Measurements from ENCODE around the gene ASRGL1.
"Not testable (repeated sequence)": the region's sequence is repeated elsewhere in the genome, so short reads cannot be mapped to it uniquely, and the experiment has no call there.

The ASRGL1 gene

GRCh38 chr11:62383822-62384221 lies 46.6 kb downstream of the ASRGL1 start:
- CTCF ChIA-PET, result interaction anchor here (1.0 to 4.3 kb wide), 5 partner anchors 11 to 587 kb away, joined by 3 to 25 read pairs (median 3); no protein-coding TSS in a partner anchor
- DNase-seq (ENCODE audit: low read depth, low spot score), result no peak
- POLR2A ChIA-PET, result no interaction called here
- no peak for TF ChIP-seq CTCF (IDR thresholded peaks at IDR 0.05; ENCODE audit: insufficient read depth, low read length, missing control alignments)
- no peak overlapping the region for H3K4me3 ChIP-seq (ENCODE audit: low read depth, low read length)

DNA sequence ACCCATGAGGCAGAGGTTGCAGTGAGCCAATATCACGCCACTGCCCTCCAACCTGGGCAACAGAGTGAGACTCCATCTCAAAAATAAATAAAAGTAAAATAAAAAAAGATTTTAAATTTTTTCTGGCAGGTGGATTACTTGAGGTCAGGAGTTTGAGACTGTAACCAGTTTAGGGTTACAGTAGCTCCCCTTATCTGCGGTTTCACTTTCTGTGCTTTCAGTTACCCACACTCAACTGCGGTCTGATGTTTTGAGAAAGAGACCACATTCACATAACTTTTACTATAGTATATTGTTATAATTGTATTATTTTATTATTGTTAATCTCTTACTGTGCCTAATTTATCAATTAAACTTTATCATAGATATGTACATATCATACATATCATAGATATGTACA lies 48.8 kb downstream of the ASRGL1 start:
- H3K4me3 ChIP-seq (ENCODE audit: low read depth, low read length); DNase-seq (ENCODE audit: low read depth, low spot score); POLR2A ChIA-PET: not testable (repeated sequence)
- CTCF ChIA-PET, result interaction anchor here (4.3 kb wide), 1 partner anchor 9 kb away, joined by 25 read pairs; no protein-coding TSS in a partner anchor

- no peak for TF ChIP-seq CTCF (IDR thresholded peaks at IDR 0.05; ENCODE audit: insufficient read depth, low read length, missing control alignments)
- DNase-seq (ENCODE audit: low read depth, low spot score), result no peak
- CTCF ChIA-PET, result no interaction called here
- no peak overlapping the region for H3K4me3 ChIP-seq (ENCODE audit: low read depth, low read length)
- POLR2A ChIA-PET, result no interaction called here
Observed at GRCh38 chr11:62387381-62387780, 50.1 kb downstream of the ASRGL1 start.

DNA sequence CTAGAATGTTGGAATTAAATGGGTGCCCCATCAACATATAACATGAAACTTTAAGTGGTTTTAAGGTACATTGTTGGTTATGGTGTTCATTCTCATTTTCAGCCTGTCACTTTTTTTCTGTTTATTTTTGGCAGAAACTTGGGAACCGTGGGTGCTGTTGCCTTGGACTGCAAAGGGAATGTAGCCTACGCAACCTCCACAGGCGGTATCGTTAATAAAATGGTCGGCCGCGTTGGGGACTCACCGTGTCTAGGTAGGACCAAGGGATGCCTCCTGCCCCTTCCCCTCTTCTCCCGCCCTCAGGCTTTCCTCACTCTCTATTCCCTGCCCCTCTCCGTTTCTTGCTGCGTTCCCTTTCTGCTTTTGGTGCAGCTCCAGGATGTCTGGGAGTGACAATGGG lies 51.8 kb downstream of the ASRGL1 start:
- no peak overlapping the region for H3K4me3 ChIP-seq (ENCODE audit: low read depth, low read length)
- ChIA-PET POLR2A (no interaction called here), CTCF (interaction anchor here (0.8 to 9.4 kb wide), 3 partner anchors 9 to 172 kb away, joined by 3 to 187 read pairs (median 7); partner anchors contain the start of gene AHNAK)
- TF ChIP-seq CTCF (IDR thresholded peaks at IDR 0.05; ENCODE audit: insufficient read depth, low read length, missing control alignments), result no peak
- no peak for DNase-seq (ENCODE audit: low read depth, low spot score)

DNA sequence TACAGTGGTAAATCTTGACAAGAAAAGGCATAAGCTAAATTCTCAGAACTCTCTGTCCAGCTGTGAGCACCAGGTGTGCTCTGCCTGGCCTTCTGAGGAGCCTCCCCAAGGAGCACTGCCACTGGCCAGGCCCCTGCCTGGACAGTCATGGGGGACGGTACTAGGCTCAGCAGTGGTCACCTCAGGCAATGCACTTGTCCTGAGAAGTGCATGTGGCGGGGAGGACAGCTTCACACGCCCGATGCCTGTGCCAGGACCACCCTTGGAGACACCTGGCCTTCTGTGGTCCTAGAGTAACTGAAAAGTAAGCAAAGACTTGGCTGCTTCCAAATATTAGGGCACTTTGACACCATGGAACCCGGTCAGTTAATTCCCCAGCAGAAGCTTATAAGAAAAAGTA lies 53.0 kb downstream of the ASRGL1 start:
- ChIA-PET POLR2A (no interaction called here), CTCF (interaction anchor here (0.9 to 9.4 kb wide), 12 partner anchors 9 to 337 kb away, joined by 3 to 187 read pairs (median 6); partner anchors contain the start of genes AHNAK, HNRNPUL2 and TTC9C)
- H3K4me3 ChIP-seq (ENCODE audit: low read depth, low read length), result no peak overlapping the region
- no peak for TF ChIP-seq CTCF (IDR thresholded peaks at IDR 0.05; ENCODE audit: insufficient read depth, low read length, missing control alignments)
- DNase-seq (ENCODE audit: low read depth, low spot score), result no peak

DNA sequence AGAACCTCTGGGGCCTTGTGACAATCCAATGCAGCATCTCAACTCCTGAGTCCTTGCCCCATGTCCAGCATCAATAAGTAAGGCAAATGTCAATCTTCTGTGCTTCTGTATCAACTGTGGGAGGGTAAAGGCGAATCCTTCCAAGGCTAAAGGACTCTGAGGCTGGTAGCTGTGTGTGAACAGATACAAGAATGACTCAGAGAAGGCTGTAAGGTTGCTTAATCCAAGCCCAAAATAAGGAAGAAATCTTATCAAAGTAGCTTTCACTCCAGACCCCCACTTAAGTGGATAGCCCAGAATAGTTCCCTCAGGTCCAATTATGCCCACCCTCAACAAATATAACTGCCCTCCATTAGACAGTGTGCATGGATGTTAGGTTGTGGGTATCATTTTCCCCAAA lies 53.5 kb downstream of the ASRGL1 start:
- ChIA-PET POLR2A (no interaction called here), CTCF (interaction anchor here (0.9 to 9.4 kb wide), 12 partner anchors 9 to 337 kb away, joined by 3 to 187 read pairs (median 6); partner anchors contain the start of genes AHNAK, HNRNPUL2 and TTC9C)
- no peak for DNase-seq (ENCODE audit: low read depth, low spot score)
- H3K4me3 ChIP-seq (ENCODE audit: low read depth, low read length), result no peak overlapping the region
- TF ChIP-seq CTCF (IDR thresholded peaks at IDR 0.05; ENCODE audit: insufficient read depth, low read length, missing control alignments), result no peak
